Epidermal melanocyte (primary cell): ENCODE results near the gene SLC2A10.
A peak's percentile ranks its signal among the peaks of the same experiment; 100 is the strongest.
"Not testable (repeated sequence)": the region's sequence is repeated elsewhere in the genome, so short reads cannot be mapped to it uniquely, and the experiment has no call there.

ENCODE experiments used
- DNase-seq: peaks from one replicate; pipeline ENCODE4 v3.0.0; 2011; ENCODE audit warnings: low spot score; ENCODE audit not compliant: insufficient read length

Gene SLC2A10

DNA sequence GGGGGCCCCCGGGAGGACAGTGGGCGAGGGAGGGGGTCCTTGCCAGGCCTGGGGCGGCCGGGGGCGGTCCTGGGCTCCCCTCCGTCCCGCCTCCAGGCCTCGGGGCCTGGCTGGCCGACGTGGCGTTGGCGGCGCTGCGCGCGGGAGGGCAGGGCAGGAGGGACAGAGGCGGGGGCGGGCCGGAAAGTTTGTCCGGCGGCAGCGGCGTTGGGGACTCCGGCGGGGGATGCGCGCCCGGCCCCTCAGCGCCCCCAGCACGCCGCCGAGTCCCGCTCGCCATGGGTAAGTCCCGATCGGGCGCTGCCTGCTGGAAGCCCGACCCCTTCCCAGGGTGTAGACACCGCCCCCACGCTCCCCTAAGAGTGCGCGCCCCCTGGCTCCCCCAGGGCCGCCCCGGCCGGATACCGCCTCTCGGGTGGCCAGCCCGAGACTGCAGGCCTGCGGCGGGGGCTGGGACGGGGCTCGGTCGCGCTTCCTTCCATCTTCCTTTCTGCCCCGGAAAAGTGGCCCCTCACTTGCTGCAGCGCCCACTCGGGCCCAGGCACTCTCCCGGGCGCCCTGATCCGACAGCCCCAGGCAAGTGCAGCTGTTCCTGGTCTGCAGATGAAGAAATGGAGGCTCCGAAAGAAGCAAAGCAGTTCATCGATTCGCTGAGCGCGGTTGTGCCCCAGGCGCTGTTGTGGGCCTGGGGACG lies at the start of gene SLC2A10:
TSS of gene SLC2A10 (plus strand) at position 191 of the 694 bp plus-strand sequence. CDS start at position 279, 88 bp downstream.
- DNase-seq = no peak

DNA sequence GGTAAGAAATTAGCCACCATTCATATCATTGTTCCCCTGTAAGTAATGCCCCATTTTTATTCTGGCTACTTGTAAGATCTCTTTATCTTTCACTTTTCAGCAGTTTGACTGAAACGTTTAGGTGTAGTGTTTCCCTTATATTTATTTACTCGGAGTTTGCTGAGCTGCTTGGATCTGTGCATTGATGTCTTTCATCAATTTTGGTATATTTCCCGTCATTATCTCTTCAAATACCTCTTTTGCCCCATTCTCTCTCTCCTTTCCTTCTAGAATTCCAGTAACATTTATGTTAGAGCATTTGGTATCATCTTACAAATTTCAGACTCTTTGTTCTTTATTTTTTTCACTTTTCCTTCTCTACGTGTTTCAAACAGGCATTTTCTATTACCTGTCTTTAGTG lies 49.0 kb upstream of the SLC2A10 start:
- DNase-seq = no peak

DNA sequence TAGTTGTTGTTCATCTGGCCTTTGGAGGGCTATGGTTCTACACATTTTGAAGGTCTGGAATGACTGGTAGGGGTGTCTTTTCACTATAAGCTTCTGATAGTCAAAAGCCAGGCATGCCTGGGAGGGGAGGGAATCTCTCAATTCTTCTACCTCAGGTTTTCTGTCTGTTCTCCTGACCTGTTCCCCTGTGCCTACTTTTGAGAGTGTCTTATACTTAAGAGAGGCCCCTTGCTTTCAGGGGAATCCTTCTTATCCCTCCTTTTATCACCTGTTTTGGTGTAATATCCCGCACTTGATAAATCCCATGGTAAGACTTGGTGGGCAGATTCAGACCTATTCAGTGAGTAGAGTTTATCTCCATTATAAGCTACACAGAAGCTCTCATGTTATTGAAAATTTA lies 47.8 kb upstream of the SLC2A10 start:
- DNase-seq = no peak

DNA sequence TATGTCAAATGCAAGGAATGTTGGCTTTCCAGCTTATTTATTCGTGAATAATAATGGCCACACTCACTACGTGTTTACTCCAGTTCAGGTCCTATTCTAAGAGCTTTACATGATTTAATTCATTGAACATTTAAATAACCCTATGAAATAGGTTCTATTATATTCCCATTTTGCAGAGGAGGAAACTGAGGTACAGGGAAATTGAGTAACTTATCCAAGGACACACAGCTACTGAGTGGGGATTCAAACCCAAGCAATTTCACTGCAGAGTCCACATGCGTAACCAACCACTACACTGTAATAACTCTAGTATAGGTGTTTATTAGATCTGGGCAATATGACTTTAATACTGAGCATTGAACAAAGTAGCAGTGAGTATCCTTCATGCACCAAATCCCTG lies 45.9 kb upstream of the SLC2A10 start:
- no peak for DNase-seq

DNA sequence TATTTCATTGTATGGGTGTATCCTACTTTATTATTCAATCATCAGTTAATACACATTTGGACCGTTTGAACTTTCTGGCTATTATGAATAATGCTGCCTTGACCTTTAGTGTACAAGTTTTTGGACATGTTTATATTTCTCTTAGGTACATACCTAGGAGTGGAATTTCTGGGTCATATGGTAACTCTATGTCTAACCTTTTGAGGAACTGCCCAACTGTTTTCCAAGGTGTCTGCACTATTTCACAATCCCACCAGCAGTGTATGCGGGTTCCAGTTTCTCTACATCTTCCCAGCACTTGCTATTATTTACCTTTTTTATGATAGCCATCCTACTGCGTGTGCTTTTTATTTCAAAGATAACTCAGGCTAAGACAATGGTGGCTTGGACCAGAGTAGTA lies 43.8 kb upstream of the SLC2A10 start:
- no peak for DNase-seq

DNA sequence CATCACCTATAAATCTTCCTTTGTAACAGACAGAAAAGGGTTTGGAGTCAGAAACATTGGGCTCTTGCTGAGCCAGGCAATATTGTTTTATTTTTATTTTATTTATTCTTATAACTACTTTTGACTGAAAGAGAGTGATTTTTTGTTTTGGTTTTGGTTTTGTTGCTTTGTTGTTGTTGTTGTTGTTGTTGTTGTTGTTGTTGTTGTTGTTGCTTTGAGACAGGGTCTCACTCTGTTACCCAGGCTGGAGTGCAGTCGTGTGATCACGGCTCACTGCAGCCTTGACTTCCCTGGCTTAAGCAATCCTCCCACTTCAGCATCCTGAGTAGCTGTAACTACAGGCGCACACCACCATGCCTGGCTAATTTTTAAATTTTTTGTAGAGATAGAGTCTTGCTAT lies 43.1 kb upstream of the SLC2A10 start:
- DNase-seq = no peak

DNA sequence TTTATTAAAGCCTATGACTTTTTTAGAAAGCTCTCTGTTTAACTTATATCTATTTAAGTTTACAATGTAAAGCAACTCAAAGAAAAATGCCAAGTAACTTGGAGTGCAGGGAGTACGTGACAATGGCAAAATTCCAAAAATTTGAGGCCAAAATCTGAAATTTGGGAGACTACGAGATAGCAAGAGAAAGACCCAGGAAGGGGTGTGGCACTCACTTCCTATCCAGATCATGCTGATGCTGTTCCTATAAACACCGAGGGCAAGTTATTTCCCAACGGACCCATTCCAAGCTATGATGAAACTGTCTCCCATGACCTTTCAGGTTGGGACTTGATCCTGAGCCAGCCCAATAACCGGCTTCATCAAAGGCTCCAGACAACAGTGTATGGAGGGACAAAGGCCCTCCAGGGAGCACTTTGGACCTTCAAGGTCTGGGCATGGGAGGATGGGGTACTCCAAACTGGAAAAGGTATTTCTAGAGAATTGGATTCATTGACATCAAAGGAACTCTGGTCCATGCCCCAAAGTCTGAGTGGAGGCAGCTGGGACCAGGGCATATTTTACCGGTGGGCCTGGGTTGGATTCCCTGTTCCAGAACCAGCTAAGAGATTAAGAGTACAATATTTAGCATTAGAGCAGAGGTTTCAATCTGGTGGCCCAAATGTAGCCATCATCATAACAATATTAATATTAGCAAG lies 42.5 kb upstream of the SLC2A10 start:
- no peak for DNase-seq

DNA sequence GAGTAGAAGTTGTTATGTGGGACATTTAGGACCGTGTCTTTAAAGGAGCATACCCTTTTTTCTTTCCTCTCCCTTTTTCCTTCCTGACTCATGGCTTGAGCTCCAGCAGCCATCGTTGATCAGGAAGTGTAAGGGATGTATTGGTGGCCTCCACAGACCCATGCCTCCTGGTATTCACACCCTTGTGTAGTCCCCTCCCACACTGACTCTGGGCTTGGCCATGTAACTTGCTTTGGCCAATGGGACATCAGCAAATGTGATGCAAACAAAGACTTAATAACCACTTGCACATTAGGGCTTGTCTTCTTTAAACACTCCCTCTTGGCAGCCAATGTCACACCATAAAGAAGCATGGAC lies 39.2 kb upstream of the SLC2A10 start:
- no peak for DNase-seq

DNA sequence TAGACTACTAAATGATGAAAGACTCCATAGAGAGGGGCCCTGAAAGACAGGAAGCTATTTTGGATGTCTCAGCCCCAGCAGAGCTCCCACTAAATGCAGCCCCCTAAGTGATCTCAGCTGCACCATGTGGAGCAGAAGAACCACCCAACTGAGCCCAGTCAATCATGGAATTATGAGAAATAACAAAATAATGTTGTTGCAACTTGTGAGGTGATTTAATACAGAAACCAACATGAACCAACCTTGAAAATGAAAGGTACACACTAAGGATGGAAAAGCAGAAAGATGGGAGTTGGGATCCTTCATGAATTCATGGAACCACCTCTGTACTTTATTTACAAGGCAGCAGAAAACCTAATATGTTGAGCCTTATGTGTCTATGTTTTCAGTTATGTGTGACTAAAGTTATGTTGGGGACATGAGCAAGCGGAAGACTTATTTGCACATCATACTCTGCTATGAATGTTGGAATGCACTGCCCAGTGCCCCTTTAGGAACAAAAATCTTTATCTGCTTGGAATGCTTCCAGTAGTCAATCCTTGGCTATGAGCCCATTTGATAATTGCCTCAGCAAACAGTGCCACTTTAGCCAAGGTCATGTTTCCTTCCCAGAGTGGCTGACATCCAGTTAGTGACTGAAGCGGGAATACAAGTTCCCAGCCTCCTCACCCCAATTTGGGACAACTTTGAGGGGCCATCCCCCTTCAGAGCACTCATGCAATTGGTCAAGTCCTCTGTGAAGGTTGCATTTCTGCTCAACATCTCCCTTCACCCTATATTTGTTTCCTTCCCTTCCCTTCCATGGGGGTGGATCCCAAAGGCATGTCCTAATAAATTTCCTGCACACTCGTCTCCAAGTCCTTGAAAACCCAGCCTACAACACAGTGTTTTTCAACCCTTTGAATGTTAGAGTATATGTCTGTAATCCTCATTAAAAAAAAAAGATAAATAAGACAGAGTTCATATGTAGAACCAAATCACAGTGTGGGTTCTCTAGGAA lies 38.6 kb upstream of the SLC2A10 start:
- no peak for DNase-seq

DNA sequence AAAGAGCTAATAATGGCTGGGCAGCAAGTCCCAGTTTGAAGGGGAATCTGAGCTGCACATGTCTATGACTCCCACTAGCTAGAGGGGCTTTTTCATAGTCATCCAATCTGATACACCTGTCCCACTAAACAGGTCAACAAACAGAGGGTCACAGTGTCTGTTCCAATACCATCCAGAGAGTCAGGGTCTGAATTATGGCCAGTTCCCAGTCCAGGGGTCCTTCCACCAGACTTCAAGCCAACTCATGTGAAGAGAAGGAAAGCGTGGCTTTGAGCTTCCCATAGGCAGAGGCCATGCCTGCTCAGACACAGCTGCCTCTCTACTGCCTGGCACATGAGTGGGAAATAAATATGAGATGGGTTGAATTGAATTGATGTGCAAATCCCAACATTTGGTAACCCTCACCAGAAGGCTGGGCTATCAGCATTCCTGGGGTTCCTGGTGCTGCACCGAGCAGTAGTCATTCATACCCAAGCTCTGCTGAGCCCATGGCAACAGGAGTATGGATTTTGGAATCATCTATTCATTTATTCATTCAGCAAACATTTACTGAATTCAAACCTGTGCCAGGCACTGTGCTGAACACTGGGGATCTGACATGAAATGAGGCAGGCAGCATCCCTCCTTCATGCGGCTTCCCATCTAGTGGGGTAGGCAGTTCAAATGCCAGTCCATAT lies 37.4 kb upstream of the SLC2A10 start:
- DNase-seq = no peak

DNA sequence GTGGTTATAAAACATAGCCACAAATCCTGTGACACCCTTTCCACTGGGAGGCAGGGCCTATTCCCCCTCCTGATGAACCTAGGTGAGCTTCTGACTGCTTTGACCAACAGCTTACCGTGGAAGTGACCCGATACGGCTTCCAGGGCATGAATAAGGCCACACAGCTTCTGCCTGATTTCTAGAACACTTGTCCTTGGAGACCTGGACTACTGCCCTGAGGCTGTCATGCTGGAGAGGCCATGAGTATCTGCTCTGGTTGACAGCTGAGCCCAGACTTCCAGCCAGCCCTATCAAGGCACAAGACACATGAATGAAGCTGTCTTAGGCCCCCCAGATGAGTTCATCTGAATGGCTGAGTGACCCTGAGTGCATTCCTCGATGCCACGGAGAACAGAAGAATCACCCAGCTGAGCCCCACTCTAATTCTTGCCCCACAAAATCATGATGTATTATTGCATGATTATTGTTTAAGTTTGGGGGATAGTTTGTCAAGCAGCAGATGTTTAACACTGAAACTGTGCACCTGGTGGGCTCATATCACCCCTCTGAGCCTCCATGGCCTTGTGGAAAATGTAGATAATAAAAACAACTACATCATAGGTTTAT lies 36.8 kb upstream of the SLC2A10 start:
- no peak for DNase-seq

DNA sequence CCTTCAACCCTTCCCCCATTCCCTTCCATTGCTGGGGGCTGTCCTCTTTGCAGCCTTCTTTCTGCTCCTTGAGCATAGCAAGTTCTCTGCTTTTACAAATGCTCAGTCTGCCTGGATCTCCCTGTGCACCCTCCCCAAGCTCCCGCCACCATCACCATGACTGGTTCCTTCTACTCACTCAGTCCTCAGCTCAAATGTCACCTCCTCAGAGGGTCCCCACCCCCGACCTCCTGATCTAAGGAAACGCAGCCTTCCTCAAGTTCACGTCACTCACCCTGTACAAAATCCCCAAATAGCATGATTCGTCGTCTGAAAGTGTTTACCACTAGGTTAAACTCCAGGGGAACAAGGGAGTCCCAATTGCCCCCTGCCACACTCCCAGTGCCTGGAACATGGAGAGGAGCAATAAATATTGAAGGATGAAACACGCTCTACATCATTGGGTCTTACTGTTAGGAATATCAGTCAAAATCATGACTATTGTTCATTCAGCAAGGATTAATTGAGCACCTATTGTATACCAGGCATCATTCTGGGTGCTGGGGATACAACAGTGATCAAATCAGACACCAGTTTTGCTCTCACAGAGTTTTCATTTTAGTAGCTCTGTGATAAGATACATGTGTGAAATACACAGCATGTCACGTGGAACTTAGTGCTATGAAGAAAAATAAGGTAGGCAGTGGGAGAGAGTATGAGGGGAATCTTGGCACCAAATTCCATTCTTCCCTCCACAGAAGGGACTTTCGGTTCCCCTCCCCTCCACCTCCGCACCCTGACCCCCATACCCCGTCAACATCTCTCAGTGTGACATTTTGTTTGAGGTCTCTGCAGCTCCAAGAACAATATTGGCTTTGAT lies 35.8 kb upstream of the SLC2A10 start:
- no peak for DNase-seq

DNA sequence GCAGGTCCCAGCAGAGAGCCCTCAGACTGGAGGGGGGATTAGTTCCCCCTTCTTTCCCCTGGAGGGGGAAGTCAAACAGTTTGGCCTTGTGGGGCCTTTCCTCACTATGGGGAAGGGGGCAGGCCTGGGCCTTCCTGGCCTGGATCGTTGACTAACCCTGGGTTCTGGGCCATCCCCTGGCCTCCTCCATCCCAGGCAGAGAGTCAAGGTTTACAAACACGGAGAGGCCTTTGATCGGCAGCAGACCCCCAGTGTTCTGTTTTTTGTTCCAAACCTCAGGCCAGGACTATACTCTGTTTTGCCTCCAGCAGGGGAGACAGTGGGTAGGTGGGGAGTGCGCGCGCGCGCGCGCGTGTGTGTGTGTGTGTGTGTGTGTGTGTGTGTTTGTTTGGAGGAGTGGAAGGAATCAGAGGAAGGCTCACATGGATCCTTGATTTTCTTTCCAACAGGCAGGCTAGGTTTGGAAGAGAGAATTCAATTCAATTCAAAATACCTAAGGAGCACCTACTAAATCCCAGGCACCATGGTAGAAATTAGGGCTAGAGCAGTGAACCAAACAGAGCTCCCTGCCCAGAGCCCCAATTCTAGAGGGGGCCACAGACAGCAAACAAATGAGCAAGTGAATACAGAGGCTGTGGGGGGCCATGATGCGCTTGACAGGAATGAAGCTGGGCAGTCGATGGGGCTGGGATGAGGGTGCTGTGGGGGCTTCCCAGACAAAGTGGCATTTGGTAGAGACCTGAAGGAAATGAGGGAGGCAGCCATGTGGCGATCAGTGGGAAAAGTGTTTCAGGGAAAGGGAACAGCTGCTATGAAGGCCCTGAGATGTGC lies 35.0 kb upstream of the SLC2A10 start:
- no peak for DNase-seq

DNA sequence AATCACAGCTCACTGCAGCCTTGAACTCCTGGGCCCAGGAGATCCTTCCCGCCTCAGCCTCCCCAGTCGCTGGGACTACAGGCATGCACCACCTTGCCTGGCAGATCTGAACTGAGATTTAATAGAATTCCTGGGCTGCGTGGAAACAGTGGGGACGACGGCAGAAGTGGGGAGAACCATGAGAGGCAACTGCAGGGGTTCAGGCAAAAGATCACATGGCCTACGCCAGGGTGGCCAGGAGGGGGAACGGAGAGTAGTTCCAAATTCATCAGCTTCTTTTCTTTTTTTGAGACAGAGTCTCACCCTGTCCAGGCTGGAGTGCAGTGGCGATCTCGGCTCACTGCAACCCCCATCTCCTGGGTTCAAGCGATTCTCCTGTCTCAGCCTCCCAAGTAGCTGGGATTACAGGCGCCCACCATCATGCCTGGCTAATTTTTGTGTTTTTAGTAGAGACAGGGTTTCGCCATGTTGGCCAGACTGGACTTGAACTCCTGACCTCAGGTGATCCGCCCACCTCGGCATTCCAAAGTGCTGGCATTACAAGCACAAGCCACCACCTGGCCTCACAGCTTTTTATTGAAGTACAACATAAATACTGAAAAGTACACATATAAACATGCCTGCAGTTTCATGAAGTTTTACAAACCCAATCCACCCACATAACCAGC lies 32.7 kb upstream of the SLC2A10 start:
- not testable (repeated sequence) for DNase-seq

DNA sequence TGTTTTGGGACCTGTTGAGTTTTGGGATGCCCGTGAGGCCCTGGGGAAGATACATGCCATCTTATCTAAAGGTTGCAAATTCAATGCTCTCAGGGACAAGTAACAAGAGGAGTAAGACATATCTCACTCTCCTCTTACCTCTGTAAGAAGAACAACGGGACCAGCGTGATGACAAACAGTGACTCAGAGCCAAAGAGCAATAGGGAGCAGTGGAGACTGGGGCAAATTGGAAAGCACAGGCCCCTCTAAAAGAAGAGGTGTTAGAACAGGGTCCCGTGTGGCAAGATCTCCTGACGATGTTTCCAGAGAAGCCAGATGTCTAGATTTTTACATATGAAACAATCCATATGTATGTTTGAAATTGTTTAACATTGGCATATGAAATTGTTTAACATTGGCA lies 31.8 kb upstream of the SLC2A10 start:
- no peak for DNase-seq

DNA sequence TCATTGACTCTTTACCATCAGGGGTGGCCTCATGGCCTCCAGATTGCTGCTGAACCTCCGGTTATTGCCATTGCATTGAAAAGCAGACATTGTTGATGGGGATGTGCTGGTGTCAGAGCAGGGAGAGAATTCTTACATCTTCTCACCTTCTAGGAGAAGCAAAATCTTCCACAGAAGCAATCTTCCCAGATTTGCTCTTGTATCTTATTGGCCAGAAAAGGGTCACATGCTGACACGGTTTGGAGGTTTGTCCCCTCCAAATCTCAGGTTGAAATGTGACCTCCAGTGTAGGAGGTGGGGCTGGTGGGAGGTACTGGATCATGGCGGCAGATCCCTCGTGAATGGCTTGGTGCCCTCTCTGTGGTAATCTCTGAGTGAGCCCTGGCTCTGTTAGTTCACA lies 30.9 kb upstream of the SLC2A10 start:
- DNase-seq = no peak

DNA sequence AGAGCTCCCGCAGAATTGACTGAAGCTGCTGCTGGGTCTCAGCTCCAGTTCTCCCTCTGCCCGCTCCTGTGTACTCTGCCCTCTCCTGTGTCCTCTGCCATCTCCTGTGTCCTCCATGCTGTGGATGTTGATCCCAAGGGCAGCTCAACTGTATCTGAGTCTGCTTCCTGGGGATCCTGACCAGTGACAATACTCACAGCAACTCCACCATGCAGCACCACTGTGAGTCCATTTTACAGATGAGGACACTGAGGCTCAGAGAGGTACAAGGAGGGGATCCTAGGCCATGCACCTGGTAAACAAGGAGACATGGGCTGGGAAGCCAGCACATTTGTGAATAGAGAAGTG lies 28.8 kb upstream of the SLC2A10 start:
- DNase-seq = no peak

DNA sequence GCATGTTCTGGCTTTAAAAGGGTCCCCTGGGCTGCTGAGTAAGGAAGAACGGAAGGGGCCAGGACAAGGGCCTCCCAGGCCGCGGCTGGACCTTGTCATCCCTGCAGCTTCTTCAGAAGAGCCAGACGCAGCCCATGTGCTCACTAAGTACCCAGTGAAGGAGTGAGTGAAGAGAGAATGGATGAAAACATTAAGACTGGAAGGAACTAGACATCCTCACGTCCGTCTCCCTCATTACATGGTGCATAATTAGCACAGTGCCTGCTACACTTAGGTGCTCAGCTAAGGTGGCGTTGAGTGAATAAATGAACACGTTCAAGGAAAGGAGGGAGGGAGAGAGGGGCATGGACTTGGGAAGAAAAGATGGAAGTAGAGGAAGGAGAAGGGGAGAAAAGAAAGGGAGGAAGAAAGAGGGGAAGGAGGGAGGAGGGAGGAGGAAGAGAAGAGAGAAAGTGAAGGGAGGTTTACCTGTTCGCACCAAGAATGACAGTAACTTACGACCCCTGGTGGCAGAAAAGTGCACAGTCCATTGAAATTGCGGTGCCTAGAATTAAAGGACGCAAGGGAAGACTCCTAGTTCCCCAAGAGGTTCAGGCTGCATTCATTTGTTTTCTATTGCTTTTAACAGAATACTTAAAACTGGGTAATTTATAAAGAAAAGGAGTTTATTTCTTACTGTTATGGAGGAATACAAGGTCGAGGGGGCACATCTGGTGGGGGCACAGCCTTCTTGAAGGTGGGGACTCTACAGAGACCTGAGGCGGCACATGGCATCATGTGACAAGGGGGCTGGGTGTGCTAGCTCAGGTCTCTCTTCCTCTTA lies 28.2 kb upstream of the SLC2A10 start:
- peak; percentile 41 for DNase-seq
